A673 (cell line): ENCODE results near the gene RPS16.

Source experiments
- CTCF ChIP-seq: fragments of 300-800, 200-600 bp; sonication (generic); conservative IDR thresholded peaks from 2 replicates; pipeline ENCODE4 v1.5.1; 2017; ENCODE audit warnings: low read depth, mild to moderate bottlenecking, antibody characterized with exemption, low read length, moderate library complexity, mixed read lengths
- EZH2 ChIP-seq: fragments of 200-600 bp; sonication (generic); IDR thresholded peaks from 2 replicates; pipeline ENCODE4 v1.6.1; 2017; ENCODE audit warnings: borderline replicate concordance, low read depth, mild to moderate bottlenecking, mixed read lengths, antibody characterized with exemption, low read length; ENCODE audit not compliant: poor library complexity, severe bottlenecking

- TF ChIP-seq CTCF (no peak), EZH2 (no peak)
Measured at GRCh38 chr19:39481229-39481545, 45.4 kb upstream of the RPS16 start.
